Measurements from ENCODE around the gene CFAP73.
"Not testable (repeated sequence)": the region's sequence is repeated elsewhere in the genome, so short reads cannot be mapped to it uniquely, and the experiment has no call there.

CFAP73 gene

GRCh38 chr12:113138826-113139225 is 10.7 kb upstream of the CFAP73 start:
- TF ChIP-seq Cebpa-rat (IDR thresholded peaks at IDR 0.05): no peak
- H3K4me1 ChIP-seq: peaks cover 91% of the 10 kb centered on the region
- H3K27ac ChIP-seq: no peak overlapping the region

GRCh38 chr12:113140706-113141105 is 8.8 kb upstream of the CFAP73 start:
- H3K4me1 ChIP-seq: peaks cover 75% of the 10 kb centered on the region
- H3K27ac ChIP-seq: no peak overlapping the region
- H3K4me3 ChIP-seq: no peak overlapping the region
- no peaks in the 10 kb centered on the region for H3K27me3 ChIP-seq
- no peak for TF ChIP-seq Cebpa-rat (IDR thresholded peaks at IDR 0.05)
- no peak overlapping the region for H3K9ac ChIP-seq
- peak overlapping the region; percentile 50 for H3K4me2 ChIP-seq
- H3K36me3 ChIP-seq: no peaks in the 10 kb centered on the region
- H4K20me1 ChIP-seq: no peaks in the 10 kb centered on the region
- H3K9me3 ChIP-seq: no peaks in the 10 kb centered on the region

More at GRCh38 chr12:113138826-113139225, 10.7 kb upstream of the CFAP73 start:
- no peaks in the 10 kb centered on the region for H3K36me3 ChIP-seq
- H3K9ac ChIP-seq: no peak overlapping the region
- H3K4me2 ChIP-seq: no peak overlapping the region
- no peaks in the 10 kb centered on the region for H3K9me3 ChIP-seq
- H3K4me3 ChIP-seq: no peak overlapping the region
- H4K20me1 ChIP-seq: peaks cover 9% of the 10 kb centered on the region; the same call in 1 of the 2 replicates
- peaks cover 10% of the 10 kb centered on the region; the same call in 1 of the 2 replicates for H3K27me3 ChIP-seq

DNA sequence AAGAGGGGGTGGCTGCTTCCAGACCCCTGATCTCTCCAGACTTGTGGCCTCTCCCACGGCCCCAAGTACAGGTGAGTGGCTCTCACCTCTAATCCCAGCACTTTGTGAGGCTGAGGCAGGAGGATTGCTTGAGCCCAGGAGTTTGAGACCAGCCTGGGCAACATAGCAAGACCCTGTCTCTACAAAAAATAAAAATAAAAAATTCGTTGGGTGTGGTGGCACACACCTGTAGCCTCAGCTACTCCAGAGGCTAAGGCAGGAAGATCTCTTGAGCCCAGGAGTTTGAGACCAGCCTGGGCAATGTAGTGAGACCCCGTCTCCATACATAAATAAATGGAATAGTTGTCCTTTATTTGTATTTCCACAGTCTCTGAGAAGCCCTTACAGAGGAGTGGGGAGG is 7.8 kb upstream of the CFAP73 start:
- H3K9me3 ChIP-seq, H3K4me3 ChIP-seq, H3K9ac ChIP-seq, H4K20me1 ChIP-seq, H3K27me3 ChIP-seq, H3K36me3 ChIP-seq: not testable (repeated sequence)
- H3K4me2 ChIP-seq: peak overlapping the region; percentile 50
- peak overlapping the region; percentile 64 for H3K27ac ChIP-seq
- peaks cover 65% of the 10 kb centered on the region for H3K4me1 ChIP-seq

DNA sequence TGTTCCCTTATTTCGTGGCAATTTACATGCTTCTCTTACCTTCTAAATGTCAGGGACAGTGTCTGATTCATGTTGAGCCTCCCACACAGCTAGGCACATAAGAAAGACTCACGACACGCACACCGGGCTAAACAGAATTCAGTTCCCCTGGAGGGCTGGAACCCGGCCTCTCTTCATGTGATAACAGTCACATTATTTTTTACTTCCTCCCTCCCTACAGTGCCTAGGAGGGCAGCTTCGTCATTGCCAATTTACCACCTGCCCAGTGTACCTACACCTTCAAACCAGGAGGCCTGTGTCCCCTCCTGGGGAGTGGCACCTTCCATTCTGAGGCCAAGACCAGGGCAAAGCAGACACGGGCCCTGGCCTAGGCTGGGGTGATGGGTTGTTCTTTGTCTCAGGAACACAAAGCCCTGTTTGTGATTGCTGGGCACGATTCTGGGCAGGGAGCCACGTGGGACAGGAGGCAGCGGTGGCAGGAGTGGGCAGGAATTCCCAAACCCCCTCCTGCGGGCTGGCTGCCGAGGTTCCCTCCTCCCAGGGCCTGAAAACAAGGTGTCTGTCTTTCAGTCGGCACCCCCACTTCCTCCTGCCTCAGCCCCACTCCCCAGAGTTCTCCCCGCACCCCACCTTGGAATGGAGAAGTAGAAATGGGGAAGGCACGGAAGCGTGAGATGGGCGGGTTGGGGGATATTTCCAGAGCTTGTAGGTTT is 7.2 kb upstream of the CFAP73 start:
- Histone ChIP-seq H3K27me3 (no peaks in the 10 kb centered on the region), H3K9ac (no peak overlapping the region), H3K9me3 (peaks cover 10% of the 10 kb centered on the region), H4K20me1 (no peaks in the 10 kb centered on the region), H3K4me1 (peaks cover 59% of the 10 kb centered on the region), H3K4me2 (peak overlapping the region; percentile 50), H3K36me3 (no peaks in the 10 kb centered on the region), H3K27ac (peak overlapping the region; percentile 18; the same call in 1 of the 2 replicates), H3K4me3 (no peak overlapping the region)
- no peak for TF ChIP-seq Cebpa-rat (IDR thresholded peaks at IDR 0.05)

DNA sequence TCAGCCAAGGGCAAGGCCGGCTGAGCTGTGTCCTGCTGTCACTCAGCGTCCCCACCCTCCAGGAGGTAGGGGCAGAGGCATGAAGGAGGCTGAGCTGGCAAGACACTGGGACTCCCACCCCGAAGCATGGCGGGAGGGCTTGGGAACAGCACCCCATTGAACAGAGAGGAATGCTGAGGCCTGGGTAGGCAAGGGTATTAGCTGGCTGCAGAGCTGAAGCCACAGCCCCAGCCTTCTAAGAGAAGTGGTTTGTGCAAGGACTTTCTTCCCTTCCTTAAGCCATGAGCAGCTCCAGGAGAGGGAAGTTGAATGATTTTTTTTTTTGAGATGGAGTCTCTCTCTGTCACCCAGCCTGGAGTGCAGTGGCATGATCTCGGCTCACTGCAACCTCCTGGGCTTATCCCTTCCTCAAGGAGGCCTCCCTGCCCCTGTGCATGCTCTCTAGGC is 6.6 kb upstream of the CFAP73 start:
- no peak overlapping the region for H3K4me3 ChIP-seq
- H3K9me3 ChIP-seq: peaks cover 12% of the 10 kb centered on the region
- H3K27ac ChIP-seq: no peak overlapping the region
- peak overlapping the region; percentile 50 for H3K4me2 ChIP-seq
- no peaks in the 10 kb centered on the region for H3K27me3 ChIP-seq
- no peaks in the 10 kb centered on the region for H4K20me1 ChIP-seq
- no peak overlapping the region for H3K9ac ChIP-seq
- TF ChIP-seq Cebpa-rat (IDR thresholded peaks at IDR 0.05): no peak
- H3K36me3 ChIP-seq: no peaks in the 10 kb centered on the region
- H3K4me1 ChIP-seq: peaks cover 53% of the 10 kb centered on the region

- Histone ChIP-seq H3K36me3 (no peaks in the 10 kb centered on the region), H3K4me2 (no peak overlapping the region), H3K4me3 (no peak overlapping the region), H3K27me3 (no peaks in the 10 kb centered on the region), H3K9me3 (peaks cover 12% of the 10 kb centered on the region), H3K27ac (no peak overlapping the region), H3K9ac (no peak overlapping the region), H3K4me1 (peaks cover 43% of the 10 kb centered on the region), H4K20me1 (no peaks in the 10 kb centered on the region)
- TF ChIP-seq Cebpa-rat (IDR thresholded peaks at IDR 0.05): no peak
Observed at GRCh38 chr12:113143959-113144358, 5.6 kb upstream of the CFAP73 start.

GRCh38 chr12:113144806-113145205 is 4.7 kb upstream of the CFAP73 start:
- TF ChIP-seq Cebpa-rat (IDR thresholded peaks at IDR 0.05): no peak
- Histone ChIP-seq H3K9ac (no peak overlapping the region), H3K9me3 (peaks cover 12% of the 10 kb centered on the region), H3K27ac (no peak overlapping the region), H3K4me1 (peaks cover 43% of the 10 kb centered on the region), H3K4me3 (no peak overlapping the region), H4K20me1 (no peaks in the 10 kb centered on the region), H3K36me3 (no peaks in the 10 kb centered on the region), H3K4me2 (no peak overlapping the region), H3K27me3 (no peaks in the 10 kb centered on the region)

DNA sequence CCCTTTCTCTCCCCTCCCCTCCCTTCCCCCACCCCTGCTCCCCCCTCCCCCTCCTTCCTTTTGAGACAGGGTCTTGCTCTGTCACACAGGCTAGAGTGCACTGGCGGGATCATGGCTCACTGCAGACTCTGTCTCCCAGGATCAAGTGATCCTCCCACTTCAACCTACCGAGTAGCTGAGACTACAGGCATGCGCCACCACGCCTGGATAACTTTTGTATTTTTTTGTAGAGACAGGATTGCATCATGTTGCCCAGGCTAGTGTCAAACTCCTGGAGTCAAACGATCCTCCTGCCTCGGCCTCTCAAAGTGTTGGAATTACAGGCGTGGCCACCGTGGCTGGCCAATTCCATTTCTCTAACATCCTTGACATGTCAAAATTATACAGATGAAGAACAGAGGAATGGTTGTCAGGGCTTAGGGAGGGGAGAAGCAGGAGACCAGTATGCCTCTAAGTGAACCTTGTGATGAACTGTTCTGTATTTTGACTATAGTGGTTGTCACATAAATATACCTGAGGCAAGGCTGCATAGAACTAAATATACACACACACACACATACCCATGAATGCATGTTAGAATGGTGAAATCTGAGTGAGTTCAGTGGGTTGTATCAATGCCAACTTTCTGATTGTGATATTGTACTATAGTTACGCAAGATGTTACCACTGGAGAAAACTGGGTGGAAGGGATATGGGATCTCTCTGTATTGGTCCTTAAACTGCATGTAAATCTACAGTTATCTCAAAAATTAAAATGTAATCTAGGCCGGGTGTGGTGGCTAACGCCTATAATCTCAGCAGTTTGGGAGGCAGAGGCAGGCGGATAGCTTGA is 3.6 kb upstream of the CFAP73 start:
- H3K9ac ChIP-seq: no peak overlapping the region
- H3K4me3 ChIP-seq: no peak overlapping the region
- no peak for TF ChIP-seq Cebpa-rat (IDR thresholded peaks at IDR 0.05)
- H3K4me1 ChIP-seq: peaks cover 41% of the 10 kb centered on the region
- no peak overlapping the region for H3K27ac ChIP-seq
- no peaks in the 10 kb centered on the region; the same call in 1 of the 2 replicates for H3K27me3 ChIP-seq
- H3K9me3 ChIP-seq: peaks cover 12% of the 10 kb centered on the region
- H4K20me1 ChIP-seq: no peaks in the 10 kb centered on the region
- H3K4me2 ChIP-seq: no peak overlapping the region
- no peaks in the 10 kb centered on the region for H3K36me3 ChIP-seq

GRCh38 chr12:113146999-113147398 is 2.5 kb upstream of the CFAP73 start:
- no peak overlapping the region for H3K4me3 ChIP-seq
- H4K20me1 ChIP-seq: no peaks in the 10 kb centered on the region
- H3K36me3 ChIP-seq: no peaks in the 10 kb centered on the region
- H3K27ac ChIP-seq: no peak overlapping the region
- H3K4me1 ChIP-seq: peaks cover 34% of the 10 kb centered on the region
- no peak for TF ChIP-seq Cebpa-rat (IDR thresholded peaks at IDR 0.05)
- H3K9me3 ChIP-seq: peaks cover 12% of the 10 kb centered on the region
- peaks cover 7% of the 10 kb centered on the region for H3K27me3 ChIP-seq
- no peak overlapping the region for H3K4me2 ChIP-seq
- no peak overlapping the region for H3K9ac ChIP-seq

GRCh38 chr12:113151655-113152054 is 2.1 kb downstream of the CFAP73 start:
- Histone ChIP-seq H4K20me1 (peaks cover 32% of the 10 kb centered on the region), H3K27me3 (peaks cover 53% of the 10 kb centered on the region), H3K9me3 (peaks cover 9% of the 10 kb centered on the region), H3K4me2 (peak overlapping the region; percentile 82; the same call in 1 of the 2 replicates), H3K9ac (no peak overlapping the region), H3K4me1 (peaks cover 67% of the 10 kb centered on the region), H3K27ac (no peak overlapping the region), H3K4me3 (no peak overlapping the region), H3K36me3 (0 out of 2 replicates have a peak, but pooled peaks cover 3% of the 10 kb centered on the region)
- TF ChIP-seq Cebpa-rat (IDR thresholded peaks at IDR 0.05): no peak

Measured in BLaER1 (cell line).